Measurements from ENCODE around the gene KIF5A.

KIF5A gene

GRCh38 chr12:57524814-57525614 is 24.8 kb upstream of the KIF5A start:
- TF ChIP-seq YY1 (IDR thresholded peaks at IDR 0.05; ENCODE audit: low read depth) (no peak), NFIC (IDR thresholded peaks at IDR 0.05) (no peak), CEBPB (IDR thresholded peaks at IDR 0.05) (no peak), CREB1 (IDR thresholded peaks at IDR 0.05; ENCODE audit: low read depth) (no peak), EP300 (IDR thresholded peaks at IDR 0.05; ENCODE audit: borderline replicate concordance) (no peak), TEAD4 (IDR thresholded peaks at IDR 0.05) (no peak), TCF12 (IDR thresholded peaks at IDR 0.05; ENCODE audit: low read depth) (no peak), ZBTB7A (IDR thresholded peaks at IDR 0.05; ENCODE audit: low read depth) (no peak), USF1 (IDR thresholded peaks at IDR 0.05) (no peak), RAD21 (IDR thresholded peaks at IDR 0.05; ENCODE audit: low read depth) (no peak)
- TF ChIP-seq, protein P1, sequence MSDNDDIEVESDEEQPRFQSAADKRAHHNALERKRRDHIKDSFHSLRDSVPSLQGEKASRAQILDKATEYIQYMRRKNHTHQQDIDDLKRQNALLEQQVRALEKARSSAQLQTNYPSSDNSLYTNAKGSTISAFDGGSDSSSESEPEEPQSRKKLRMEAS (IDR thresholded peaks at IDR 0.05) = no peak
- TF ChIP-seq, protein P2, sequence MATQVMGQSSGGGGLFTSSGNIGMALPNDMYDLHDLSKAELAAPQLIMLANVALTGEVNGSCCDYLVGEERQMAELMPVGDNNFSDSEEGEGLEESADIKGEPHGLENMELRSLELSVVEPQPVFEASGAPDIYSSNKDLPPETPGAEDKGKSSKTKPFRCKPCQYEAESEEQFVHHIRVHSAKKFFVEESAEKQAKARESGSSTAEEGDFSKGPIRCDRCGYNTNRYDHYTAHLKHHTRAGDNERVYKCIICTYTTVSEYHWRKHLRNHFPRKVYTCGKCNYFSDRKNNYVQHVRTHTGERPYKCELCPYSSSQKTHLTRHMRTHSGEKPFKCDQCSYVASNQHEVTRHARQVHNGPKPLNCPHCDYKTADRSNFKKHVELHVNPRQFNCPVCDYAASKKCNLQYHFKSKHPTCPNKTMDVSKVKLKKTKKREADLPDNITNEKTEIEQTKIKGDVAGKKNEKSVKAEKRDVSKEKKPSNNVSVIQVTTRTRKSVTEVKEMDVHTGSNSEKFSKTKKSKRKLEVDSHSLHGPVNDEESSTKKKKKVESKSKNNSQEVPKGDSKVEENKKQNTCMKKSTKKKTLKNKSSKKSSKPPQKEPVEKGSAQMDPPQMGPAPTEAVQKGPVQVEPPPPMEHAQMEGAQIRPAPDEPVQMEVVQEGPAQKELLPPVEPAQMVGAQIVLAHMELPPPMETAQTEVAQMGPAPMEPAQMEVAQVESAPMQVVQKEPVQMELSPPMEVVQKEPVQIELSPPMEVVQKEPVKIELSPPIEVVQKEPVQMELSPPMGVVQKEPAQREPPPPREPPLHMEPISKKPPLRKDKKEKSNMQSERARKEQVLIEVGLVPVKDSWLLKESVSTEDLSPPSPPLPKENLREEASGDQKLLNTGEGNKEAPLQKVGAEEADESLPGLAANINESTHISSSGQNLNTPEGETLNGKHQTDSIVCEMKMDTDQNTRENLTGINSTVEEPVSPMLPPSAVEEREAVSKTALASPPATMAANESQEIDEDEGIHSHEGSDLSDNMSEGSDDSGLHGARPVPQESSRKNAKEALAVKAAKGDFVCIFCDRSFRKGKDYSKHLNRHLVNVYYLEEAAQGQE (IDR thresholded peaks at IDR 0.05; ENCODE audit: low read depth) = no peak

DNA sequence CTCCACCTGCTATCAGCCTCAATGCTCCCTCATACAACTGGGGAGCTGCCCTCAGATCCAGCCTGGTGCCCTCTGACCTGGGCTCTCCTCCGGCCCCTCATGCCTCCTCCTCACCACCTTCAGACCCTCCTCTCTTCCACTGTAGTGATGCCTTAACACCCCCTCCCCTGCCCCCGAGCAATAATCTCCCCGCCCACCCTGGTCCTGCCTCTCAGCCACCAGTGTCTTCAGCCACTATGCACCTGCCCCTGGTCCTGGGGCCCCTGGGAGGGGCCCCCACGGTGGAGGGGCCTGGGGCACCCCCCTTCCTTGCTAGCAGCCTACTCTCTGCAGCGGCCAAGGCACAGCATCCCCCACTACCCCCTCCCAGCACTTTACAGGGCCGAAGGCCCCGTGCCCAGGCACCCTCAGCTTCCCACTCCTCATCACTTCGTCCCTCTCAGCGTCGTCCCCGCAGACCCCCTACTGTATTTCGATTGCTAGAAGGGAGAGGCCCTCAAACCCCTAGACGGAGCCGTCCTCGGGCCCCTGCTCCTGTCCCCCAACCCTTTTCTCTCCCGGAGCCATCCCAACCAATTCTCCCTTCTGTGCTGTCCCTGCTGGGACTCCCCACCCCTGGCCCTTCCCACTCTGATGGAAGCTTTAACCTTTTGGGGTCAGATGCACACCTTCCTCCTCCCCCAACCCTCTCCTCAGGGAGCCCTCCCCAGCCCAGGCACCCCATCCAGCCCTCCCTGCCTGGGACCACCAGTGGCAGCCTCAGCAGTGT is 24.0 kb upstream of the KIF5A start:
- TF ChIP-seq EP300 (IDR thresholded peaks at IDR 0.05; ENCODE audit: borderline replicate concordance) (no peak), FOXM1 (IDR thresholded peaks at IDR 0.05; ENCODE audit: borderline replicate concordance, low read depth) (no peak), EGR1 (IDR thresholded peaks at IDR 0.05) (no peak), TAF1 (IDR thresholded peaks at IDR 0.05; ENCODE audit: low read depth) (no peak), CREB1 (IDR thresholded peaks at IDR 0.05; ENCODE audit: low read depth) (no peak), ZBTB7A (IDR thresholded peaks at IDR 0.05; ENCODE audit: low read depth) (no peak), YY1 (IDR thresholded peaks at IDR 0.05; ENCODE audit: low read depth) (no peak), TEAD4 (IDR thresholded peaks at IDR 0.05) (no peak), RAD21 (IDR thresholded peaks at IDR 0.05; ENCODE audit: low read depth) (no peak), TCF12 (IDR thresholded peaks at IDR 0.05; ENCODE audit: low read depth) (no peak), USF1 (IDR thresholded peaks at IDR 0.05) (no peak), CEBPB (IDR thresholded peaks at IDR 0.05) (no peak), NFIC (IDR thresholded peaks at IDR 0.05) (no peak)
- TF ChIP-seq, protein P2 (IDR thresholded peaks at IDR 0.05; ENCODE audit: low read depth) = no peak
- TF ChIP-seq, protein P1 (IDR thresholded peaks at IDR 0.05) = no peak

GRCh38 chr12:57526477-57527126 is 23.2 kb upstream of the KIF5A start:
- no peak for TF ChIP-seq FOXM1 (IDR thresholded peaks at IDR 0.05; ENCODE audit: borderline replicate concordance, low read depth)
- TF ChIP-seq, protein P1 (IDR thresholded peaks at IDR 0.05) = no peak
- no peak for TF ChIP-seq EP300 (IDR thresholded peaks at IDR 0.05; ENCODE audit: borderline replicate concordance)
- no peak for TF ChIP-seq TEAD4 (IDR thresholded peaks at IDR 0.05)
- TF ChIP-seq TAF1 (IDR thresholded peaks at IDR 0.05; ENCODE audit: low read depth) = no peak
- TF ChIP-seq, protein P2 (IDR thresholded peaks at IDR 0.05; ENCODE audit: low read depth) = no peak
- TF ChIP-seq TCF12 (IDR thresholded peaks at IDR 0.05; ENCODE audit: low read depth) = no peak
- TF ChIP-seq RAD21 (IDR thresholded peaks at IDR 0.05; ENCODE audit: low read depth) = no peak
- no peak for TF ChIP-seq EGR1 (IDR thresholded peaks at IDR 0.05)
- no peak for TF ChIP-seq CEBPB (IDR thresholded peaks at IDR 0.05)

Data from Ishikawa (cell line).